GM12878 (cell line): Measurements from ENCODE around the gene CNTNAP2. TPM values are rescaled to one million over a fixed set of nuclear protein-coding genes. Genes with fewer than 3 reads are reported as not detected.

Experiments used
- ATAC-seq: fragments of 200-7000 bp; cut with Tn5 transposase; 3 replicates; pipeline ENCODE4 v1.9.1; 2020; ENCODE audit warnings: mild to moderate bottlenecking, moderate library complexity
- BruUV-seq: library from RNA; stranded (reverse); fragments of 400-500 nt; replicated peaks from 2 replicates; lab custom pipeline; 2021; lab: Mats Ljungman, UMichigan
- CTCF ChIA-PET: fragments of 300-600 bp; sonication (Branson Sonifier 250); formaldehyde crosslinking; extraction: SDS; loops from one replicate; lab custom pipeline; 2021; ENCODE audit warnings: inconsistent platforms; lab: Yijun Ruan, JAX
- POLR2A ChIA-PET: fragments of 350-600 bp; formaldehyde crosslinking; extraction: SDS; loops from one replicate; lab custom pipeline; 2021; ENCODE audit warnings: inconsistent platforms; lab: Charles Lee
- RAD21 ChIA-PET: fragments of 300-600 bp; sonication (Branson Sonifier 250); formaldehyde crosslinking; loops from one replicate; lab custom pipeline; 2023; ENCODE audit warnings: antibody characterized with exemption; ENCODE audit not compliant: unreplicated experiment; lab: Charles Lee
- SMC1A ChIA-PET: fragments of 300-600 bp; sonication (Branson Sonifier 250); formaldehyde crosslinking; loops from one replicate; lab custom pipeline; 2023; ENCODE audit not compliant: unreplicated experiment, uncharacterized antibody; lab: Charles Lee
- DNase-seq: peaks from one replicate; pipeline ENCODE4 v3.0.0-alpha.2; 2011; ENCODE audit warnings: low read depth, low spot score
- FAIRE-seq: peaks from 3 replicates; lab custom pipeline; 2011; peaks lifted over from hg19 to GRCh38; lab: Jason Lieb, UNC
- H2AFZ ChIP-seq: 2 replicates; pipeline ENCODE4 v1.6.0; 2011; ENCODE audit warnings: low read depth, low read length, control low read depth; ENCODE audit not compliant: control insufficient read depth
- H3K27ac ChIP-seq: 2 replicates; pipeline ENCODE4 v1.5.1; 2011; ENCODE audit warnings: control low read depth; ENCODE audit not compliant: control insufficient read depth, insufficient read depth
- H3K27me3 ChIP-seq, 2 experiments: replicated peaks in 1 of 2; 2 replicates each; pipeline versions ENCODE4 v1.6.0 to v1.6.1; 2011; ENCODE audit warnings: low read length in 1 of 2; ENCODE audit not compliant: control insufficient read depth in 2 of 2, insufficient read depth in 2 of 2
- H3K36me3 ChIP-seq, 2 experiments: 2 replicates each; pipeline ENCODE4 v1.5.1; 2011; ENCODE audit warnings: low read length in 1 of 2; ENCODE audit not compliant: control insufficient read depth in 2 of 2, insufficient read depth in 2 of 2
- H3K4me1 ChIP-seq: 2 replicates; pipeline ENCODE4 v1.6.1; 2011; ENCODE audit warnings: mild to moderate bottlenecking, low read length, moderate library complexity, mixed read lengths; ENCODE audit not compliant: control insufficient read depth, insufficient read depth
- H3K4me2 ChIP-seq: 2 replicates; pipeline ENCODE4 v1.6.0; 2011; ENCODE audit warnings: control low read depth; ENCODE audit not compliant: control insufficient read depth, insufficient read depth
- H3K4me3 ChIP-seq: fragments of 200-600 bp; sonication (generic); 2 replicates; pipeline ENCODE4 v1.5.1; 2016
- H3K79me2 ChIP-seq: 2 replicates; pipeline ENCODE4 v1.6.0; 2011; ENCODE audit warnings: low read length; ENCODE audit not compliant: control insufficient read depth, insufficient read depth
- H3K9ac ChIP-seq: 2 replicates; pipeline ENCODE4 v1.8.0; 2011; ENCODE audit warnings: low read length, control low read depth, mixed read lengths; ENCODE audit not compliant: control insufficient read depth, insufficient read depth
- H3K9me3 ChIP-seq: replicated peaks from 3 replicates; pipeline ENCODE4 v1.5.1; 2011; ENCODE audit warnings: mild to moderate bottlenecking, low read length; ENCODE audit not compliant: control insufficient read depth, insufficient read depth
- H4K20me1 ChIP-seq: 2 replicates; pipeline ENCODE4 v1.6.0; 2011; ENCODE audit not compliant: control insufficient read depth, insufficient read depth
- CREB1 ChIP-seq: IDR thresholded peaks from 2 replicates; pipeline ENCODE4 v1.6.1; 2012; ENCODE audit warnings: low read depth, mild to moderate bottlenecking, inconsistent platforms
- EP300 ChIP-seq, 2 experiments: fragments of 150-350 bp in 1 of 2; IDR thresholded peaks; 2 replicates each; pipeline ENCODE4 v1.6.1; 2011 to 2012; ENCODE audit warnings: low read depth in 2 of 2, low read length in 2 of 2, borderline replicate concordance in 1 of 2, improper control_type of control experiment in 1 of 2, inconsistent platforms in 1 of 2; ENCODE audit not compliant: control insufficient read depth in 1 of 2
- EZH2 ChIP-seq: IDR thresholded peaks from 2 replicates; pipeline ENCODE4 v1.6.1; 2012; ENCODE audit warnings: low read depth, mild to moderate bottlenecking, control low read depth, inconsistent platforms, low read length, borderline replicate concordance; ENCODE audit not compliant: control insufficient read depth
- IKZF2 ChIP-seq, 2 experiments: fragments of 450-650 bp; IDR thresholded peaks; 2 replicates each; pipeline ENCODE4 v1.6.1; 2017; ENCODE audit warnings: mild to moderate bottlenecking in 2 of 2, moderate library complexity in 2 of 2
- KAT2A ChIP-seq: conservative IDR thresholded peaks from 2 replicates; pipeline ENCODE4 v1.6.1; 2011; ENCODE audit warnings: low read depth, low read length; ENCODE audit not compliant: control insufficient read depth
- NR2C2 ChIP-seq: IDR thresholded peaks from 2 replicates; pipeline ENCODE4 v1.6.1; 2011; ENCODE audit warnings: borderline replicate concordance, low read depth; ENCODE audit not compliant: control insufficient read depth, insufficient read length
- RBBP5 ChIP-seq: fragments of 200-600 bp; sonication (generic); conservative IDR thresholded peaks from 2 replicates; pipeline ENCODE4 v1.6.1; 2016
- RUNX3 ChIP-seq: IDR thresholded peaks from 2 replicates; pipeline ENCODE4 v1.6.1; 2012; ENCODE audit warnings: low read length, inconsistent platforms
- SREBF1 ChIP-seq: IDR thresholded peaks from 2 replicates; pipeline ENCODE4 v1.6.1; 2012; ENCODE audit warnings: mild to moderate bottlenecking, low read length
- SUPT20H ChIP-seq: IDR thresholded peaks from 2 replicates; pipeline ENCODE4 v1.6.1; 2011; ENCODE audit warnings: low read depth, mild to moderate bottlenecking, low read length, moderate library complexity, borderline replicate concordance; ENCODE audit not compliant: control insufficient read depth
- TCF7 ChIP-seq: IDR thresholded peaks from 2 replicates; pipeline ENCODE4 v1.6.1; 2014; ENCODE audit warnings: antibody characterized with exemption, borderline replicate concordance
- YBX1 ChIP-seq: fragments of 450-650 bp; IDR thresholded peaks from 2 replicates; pipeline ENCODE4 v1.6.1; 2016; ENCODE audit warnings: antibody characterized with exemption
- ZZZ3 ChIP-seq: IDR thresholded peaks from 2 replicates; pipeline ENCODE4 v1.6.1; 2011; ENCODE audit warnings: low read depth; ENCODE audit not compliant: control insufficient read depth, insufficient read length
- WGBS: methylation state at CpG from one replicate; pipeline ENCODE4 v1.1.6; 2016; ENCODE audit warnings: low lambda C conversion rate; ENCODE audit not compliant: insufficient replicate concordance, insufficient coverage; ENCODE audit errors: missing lambda C conversion rate; 5-methylcytosine and 5-hydroxymethylcytosine counted together
- in situ Hi-C: fragments of 300-500 bp; cut with MboI; formaldehyde crosslinking; loops from 9 replicates; pipeline ENCODE4 v1.14.3; 2018; ENCODE audit warnings: mixed read lengths
- intact Hi-C: fragments of 100-400 bp; cut with micrococcal nuclease; formaldehyde crosslinking; loops from one replicate; pipeline ENCODE4 v1.14.2; 2022; ENCODE audit not compliant: unreplicated experiment
- polyA plus RNA-seq, 11 experiments: library from polyadenylated mRNA; depleted of rRNA in 4 of 11; unstranded in 6 of 11; stranded (reverse) in 5 of 11; fragments of >200 nt; fragmentation: Nextera tagmentation in 4 of 11; fragmentation: Illumina TruSeq in 1 of 11; extraction: Ambion mirVana in 4 of 11; extraction: Trizol in 1 of 11; gene quantifications; 1 replicate in 1 of 11; 2 replicates in 10 of 11; pipeline versions ENCODE4 v1.2.1 to v1.2.3, GENCODE V29; 2011 to 2016; ENCODE audit warnings: inconsistent platforms in 2 of 11, missing spikeins in 2 of 11, low read depth in 1 of 11
- total RNA-seq, 4 experiments: library from RNA; depleted of rRNA in 3 of 4; stranded (reverse); fragments of >200 nt in 3 of 4; fragmentation: Illumina TruSeq in 1 of 4; extraction: Trizol in 1 of 4; gene quantifications; 2 replicates each; pipeline versions ENCODE4 v1.2.1 to v1.2.3, GENCODE V29; 2013 to 2021
- TF ChIP-seq, protein P1 (sequence below): fragments of 450-650 bp; IDR thresholded peaks from 2 replicates; pipeline ENCODE4 v1.6.1; 2016; ENCODE audit warnings: mild to moderate bottlenecking

The CNTNAP2 gene
- total and polyA plus RNA-seq, 10 of the 15 experiments (the other 5 are each of a cell fraction or from before 2014, with no cell fraction given), result 0.03 to 0.08 (median 0.03) TPM; not detected in 7

DNA sequence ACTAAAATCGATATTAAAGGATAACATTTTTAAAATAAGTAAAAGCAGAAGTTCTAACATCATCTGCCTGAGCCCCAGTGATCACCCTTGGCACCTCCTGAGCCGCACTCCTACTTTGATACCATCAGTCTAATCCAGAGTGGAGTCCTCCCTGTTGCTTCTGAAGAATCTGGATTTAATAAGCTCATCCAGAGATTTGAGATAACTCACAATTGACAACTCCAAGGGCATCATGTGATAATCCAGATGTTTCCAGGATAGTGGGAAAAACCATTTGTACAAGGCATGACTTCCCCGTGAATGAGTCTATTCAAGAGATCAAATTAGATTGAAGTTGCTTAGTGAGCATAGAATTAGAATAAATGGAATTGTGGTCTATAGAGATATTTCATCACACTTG is 1998.2 kb downstream of the CNTNAP2 start:
- ChIA-PET CTCF (no interaction called here), RAD21 (no interaction called here), POLR2A (no interaction called here), SMC1A (no interaction called here)
- in situ Hi-C loops, result no loop called here
- H4K20me1 ChIP-seq, result no peaks in the 10 kb centered on the region
- H3K9ac ChIP-seq, result no peak overlapping the region
- no peaks in the 10 kb centered on the region for H3K79me2 ChIP-seq
- no peak overlapping the region for H3K4me3 ChIP-seq
- H3K9me3 ChIP-seq, result no peaks in the 10 kb centered on the region
- H3K27me3 ChIP-seq, result no peaks in the 10 kb centered on the region; a peak in 1 of 4 replicates
- H3K36me3 ChIP-seq, result no peaks in the 10 kb centered on the region
- H2AFZ ChIP-seq, result no peak overlapping the region
- TF ChIP-seq TCF7 (no peak), SREBF1 (no peak), IKZF2 (IDR thresholded peaks at IDR 0.05) (no peak), EP300 (IDR thresholded peaks at IDR 0.05; ENCODE audit: borderline replicate concordance in 1 of 2, control insufficient read depth in 1 of 2, low read depth in 2 of 2, low read length in 2 of 2) (no peak), EZH2 (no peak), KAT2A (no peak), SUPT20H (no peak), RBBP5 (no peak), CREB1 (no peak), NR2C2 (no peak), RUNX3 (no peak), ZZZ3 (no peak), YBX1 (no peak)
- TF ChIP-seq, protein P1, sequence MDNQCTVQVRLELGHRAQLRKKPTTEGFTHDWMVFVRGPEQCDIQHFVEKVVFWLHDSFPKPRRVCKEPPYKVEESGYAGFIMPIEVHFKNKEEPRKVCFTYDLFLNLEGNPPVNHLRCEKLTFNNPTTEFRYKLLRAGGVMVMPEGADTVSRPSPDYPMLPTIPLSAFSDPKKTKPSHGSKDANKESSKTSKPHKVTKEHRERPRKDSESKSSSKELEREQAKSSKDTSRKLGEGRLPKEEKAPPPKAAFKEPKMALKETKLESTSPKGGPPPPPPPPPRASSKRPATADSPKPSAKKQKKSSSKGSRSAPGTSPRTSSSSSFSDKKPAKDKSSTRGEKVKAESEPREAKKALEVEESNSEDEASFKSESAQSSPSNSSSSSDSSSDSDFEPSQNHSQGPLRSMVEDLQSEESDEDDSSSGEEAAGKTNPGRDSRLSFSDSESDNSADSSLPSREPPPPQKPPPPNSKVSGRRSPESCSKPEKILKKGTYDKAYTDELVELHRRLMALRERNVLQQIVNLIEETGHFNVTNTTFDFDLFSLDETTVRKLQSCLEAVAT, result no peak
- TF ChIP-seq, all 136 proteins: peak for 0
- ATAC-seq, result no peak
- BruUV-seq, result no TSS peak
- Histone ChIP-seq H3K27ac (no peak overlapping the region), H3K4me2 (no peak overlapping the region), H3K4me1 (no peaks in the 10 kb centered on the region)
- FAIRE-seq, result no peak
- 31% methylated on average over 3 of the region's 3 CpGs for WGBS
- intact Hi-C loops, result no loop called here
- DNase-seq, result no peak
